DOHH2 (cell line): ENCODE data around the gene LUC7L3.

Source experiments
- H3F3A ChIP-seq: fragments of 200-600 bp; sonication (generic), shearing (Covaris generic); 2 replicates; pipeline ENCODE4 v1.6.0; 2016; ENCODE audit warnings: antibody characterized with exemption, mild to moderate bottlenecking; ENCODE audit not compliant: control insufficient read depth, insufficient read depth
- H3K27ac ChIP-seq: fragments of 200-600 bp; sonication (generic); 2 replicates; pipeline ENCODE4 v1.5.1; 2014; ENCODE audit warnings: low read depth, mild to moderate bottlenecking, low read length, moderate library complexity
- H3K27me3 ChIP-seq: fragments of 200-600 bp; sonication (generic); 2 replicates; pipeline ENCODE4 v1.6.1; 2014; ENCODE audit warnings: mild to moderate bottlenecking, low read length, mixed read lengths; ENCODE audit not compliant: control insufficient read depth
- H3K36me3 ChIP-seq: fragments of 200-600 bp; sonication (generic); 2 replicates; pipeline ENCODE4 v1.6.1; 2014; ENCODE audit warnings: mild to moderate bottlenecking, low read length, moderate library complexity, mixed read lengths; ENCODE audit not compliant: control insufficient read depth
- H3K4me1 ChIP-seq: fragments of 200-600 bp; sonication (generic); 2 replicates; pipeline ENCODE4 v1.6.1; 2014; ENCODE audit warnings: mild to moderate bottlenecking, low read length, mixed read lengths; ENCODE audit not compliant: control insufficient read depth
- H3K4me2 ChIP-seq: fragments of 200-600 bp; sonication (generic); 2 replicates; pipeline ENCODE4 v1.6.0; 2014; ENCODE audit warnings: mild to moderate bottlenecking, low read length, moderate library complexity
- H3K4me3 ChIP-seq: fragments of 200-600 bp; sonication (generic); 2 replicates; pipeline ENCODE4 v1.5.1; 2014; ENCODE audit warnings: mild to moderate bottlenecking, low read length, mixed read lengths
- H3K79me2 ChIP-seq: fragments of 200-600 bp; sonication (generic); 2 replicates; pipeline ENCODE4 v1.6.1; 2014; ENCODE audit warnings: mild to moderate bottlenecking, low read length, mixed read lengths; ENCODE audit not compliant: control insufficient read depth
- H3K9me2 ChIP-seq: fragments of 200-600 bp; sonication (generic); replicated peaks from 2 replicates; pipeline ENCODE4 v1.6.1; 2014; ENCODE audit warnings: mild to moderate bottlenecking, low read length, mixed read lengths; ENCODE audit not compliant: control insufficient read depth
- H3K9me3 ChIP-seq: fragments of 200-600 bp; sonication (generic); 2 replicates; pipeline ENCODE4 v1.6.1; 2014; ENCODE audit warnings: antibody characterized with exemption, low read length, mixed read lengths; ENCODE audit not compliant: control insufficient read depth, insufficient read depth
- H4K20me1 ChIP-seq: fragments of 200-600 bp; sonication (generic); 2 replicates; pipeline ENCODE4 v1.6.0; 2014; ENCODE audit warnings: low read depth, mild to moderate bottlenecking, antibody characterized with exemption, low read length, moderate library complexity; ENCODE audit not compliant: control insufficient read depth, insufficient read depth
- EZH2phosphoT487 ChIP-seq: fragments of 200-600 bp; sonication (generic); IDR thresholded peaks from 2 replicates; pipeline ENCODE4 v1.6.1; 2017; ENCODE audit warnings: borderline replicate concordance, mild to moderate bottlenecking, antibody characterized with exemption, low read length, moderate library complexity, mixed read lengths
- TF ChIP-seq, protein P1 (sequence below): fragments of 200-600 bp; sonication (generic); IDR thresholded peaks from one replicate; pipeline ENCODE4 v1.5.1; 2014; ENCODE audit warnings: antibody characterized with exemption, mild to moderate bottlenecking, low read depth, low read length; ENCODE audit not compliant: poor library complexity, severe bottlenecking

Gene LUC7L3

DNA sequence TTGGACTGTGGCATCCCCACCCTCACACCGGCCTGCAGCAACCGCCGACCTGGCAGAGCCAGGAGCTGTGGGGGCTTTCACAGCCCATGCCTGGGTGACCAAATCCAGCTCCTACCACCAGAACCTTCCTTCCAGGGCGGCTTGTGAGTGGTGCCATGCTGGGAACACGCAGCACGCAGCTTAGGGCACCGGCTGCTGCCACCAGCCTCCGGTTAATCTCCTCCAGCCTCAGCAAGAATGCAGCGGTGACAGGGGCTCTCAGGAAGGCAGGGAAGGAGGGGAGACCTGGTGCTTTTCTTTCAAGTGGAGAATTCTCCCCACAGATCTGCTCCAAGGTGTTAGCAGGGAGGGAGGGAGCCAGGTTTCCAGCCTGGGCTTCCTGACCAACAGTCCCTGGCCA lies 80.2 kb downstream of the LUC7L3 start:
- TF ChIP-seq, protein P1, sequence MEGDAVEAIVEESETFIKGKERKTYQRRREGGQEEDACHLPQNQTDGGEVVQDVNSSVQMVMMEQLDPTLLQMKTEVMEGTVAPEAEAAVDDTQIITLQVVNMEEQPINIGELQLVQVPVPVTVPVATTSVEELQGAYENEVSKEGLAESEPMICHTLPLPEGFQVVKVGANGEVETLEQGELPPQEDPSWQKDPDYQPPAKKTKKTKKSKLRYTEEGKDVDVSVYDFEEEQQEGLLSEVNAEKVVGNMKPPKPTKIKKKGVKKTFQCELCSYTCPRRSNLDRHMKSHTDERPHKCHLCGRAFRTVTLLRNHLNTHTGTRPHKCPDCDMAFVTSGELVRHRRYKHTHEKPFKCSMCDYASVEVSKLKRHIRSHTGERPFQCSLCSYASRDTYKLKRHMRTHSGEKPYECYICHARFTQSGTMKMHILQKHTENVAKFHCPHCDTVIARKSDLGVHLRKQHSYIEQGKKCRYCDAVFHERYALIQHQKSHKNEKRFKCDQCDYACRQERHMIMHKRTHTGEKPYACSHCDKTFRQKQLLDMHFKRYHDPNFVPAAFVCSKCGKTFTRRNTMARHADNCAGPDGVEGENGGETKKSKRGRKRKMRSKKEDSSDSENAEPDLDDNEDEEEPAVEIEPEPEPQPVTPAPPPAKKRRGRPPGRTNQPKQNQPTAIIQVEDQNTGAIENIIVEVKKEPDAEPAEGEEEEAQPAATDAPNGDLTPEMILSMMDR, result no peak
- no peak for TF ChIP-seq EZH2phosphoT487
- no peaks in the 10 kb centered on the region for H3K36me3 ChIP-seq
- no peaks in the 10 kb centered on the region for H3K9me2 ChIP-seq
- H3K4me2 ChIP-seq, result no peak overlapping the region
- no peaks in the 10 kb centered on the region for H3F3A ChIP-seq
- H3K79me2 ChIP-seq, result no peaks in the 10 kb centered on the region
- H3K27ac ChIP-seq, result no peak overlapping the region
- no peaks in the 10 kb centered on the region for H3K27me3 ChIP-seq
- H3K4me3 ChIP-seq, result no peak overlapping the region
- no peaks in the 10 kb centered on the region for H3K9me3 ChIP-seq
- H4K20me1 ChIP-seq, result no peaks in the 10 kb centered on the region
- H3K4me1 ChIP-seq, result no peaks in the 10 kb centered on the region

DNA sequence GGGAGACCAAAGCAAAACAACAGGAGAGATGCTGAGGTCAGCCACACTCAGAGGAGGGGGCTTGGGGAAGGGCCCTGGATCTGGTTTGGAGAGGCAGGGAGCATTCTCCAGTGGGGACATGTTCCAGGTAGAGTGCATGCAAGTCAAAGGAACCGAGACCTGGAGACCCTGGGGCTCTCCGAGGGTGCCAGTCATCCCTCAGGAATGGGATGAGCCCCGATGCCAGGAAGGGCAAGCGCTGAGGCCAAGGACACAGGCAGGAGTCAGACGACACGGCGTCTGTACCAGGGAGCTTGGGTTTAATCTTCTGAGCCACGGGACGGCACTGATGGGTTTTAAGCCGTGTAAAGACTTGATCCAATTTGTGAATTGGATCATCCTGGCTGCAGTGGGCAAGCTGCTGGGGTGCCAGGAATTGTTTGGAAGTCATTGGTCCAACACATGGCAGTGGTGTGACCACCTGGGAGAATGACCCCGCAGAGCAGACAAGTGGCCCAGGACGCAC lies 80.8 kb downstream of the LUC7L3 start:
- H3K4me2 ChIP-seq, result no peak overlapping the region
- H3K4me1 ChIP-seq, result no peaks in the 10 kb centered on the region
- H3F3A ChIP-seq, result no peaks in the 10 kb centered on the region
- TF ChIP-seq EZH2phosphoT487, result no peak
- TF ChIP-seq, protein P1, result no peak
- H3K9me3 ChIP-seq, result no peaks in the 10 kb centered on the region
- no peak overlapping the region for H3K27ac ChIP-seq
- no peaks in the 10 kb centered on the region for H3K9me2 ChIP-seq
- H4K20me1 ChIP-seq, result no peaks in the 10 kb centered on the region
- no peak overlapping the region for H3K4me3 ChIP-seq
- H3K27me3 ChIP-seq, result no peaks in the 10 kb centered on the region
- H3K36me3 ChIP-seq, result no peaks in the 10 kb centered on the region
- no peaks in the 10 kb centered on the region for H3K79me2 ChIP-seq

DNA sequence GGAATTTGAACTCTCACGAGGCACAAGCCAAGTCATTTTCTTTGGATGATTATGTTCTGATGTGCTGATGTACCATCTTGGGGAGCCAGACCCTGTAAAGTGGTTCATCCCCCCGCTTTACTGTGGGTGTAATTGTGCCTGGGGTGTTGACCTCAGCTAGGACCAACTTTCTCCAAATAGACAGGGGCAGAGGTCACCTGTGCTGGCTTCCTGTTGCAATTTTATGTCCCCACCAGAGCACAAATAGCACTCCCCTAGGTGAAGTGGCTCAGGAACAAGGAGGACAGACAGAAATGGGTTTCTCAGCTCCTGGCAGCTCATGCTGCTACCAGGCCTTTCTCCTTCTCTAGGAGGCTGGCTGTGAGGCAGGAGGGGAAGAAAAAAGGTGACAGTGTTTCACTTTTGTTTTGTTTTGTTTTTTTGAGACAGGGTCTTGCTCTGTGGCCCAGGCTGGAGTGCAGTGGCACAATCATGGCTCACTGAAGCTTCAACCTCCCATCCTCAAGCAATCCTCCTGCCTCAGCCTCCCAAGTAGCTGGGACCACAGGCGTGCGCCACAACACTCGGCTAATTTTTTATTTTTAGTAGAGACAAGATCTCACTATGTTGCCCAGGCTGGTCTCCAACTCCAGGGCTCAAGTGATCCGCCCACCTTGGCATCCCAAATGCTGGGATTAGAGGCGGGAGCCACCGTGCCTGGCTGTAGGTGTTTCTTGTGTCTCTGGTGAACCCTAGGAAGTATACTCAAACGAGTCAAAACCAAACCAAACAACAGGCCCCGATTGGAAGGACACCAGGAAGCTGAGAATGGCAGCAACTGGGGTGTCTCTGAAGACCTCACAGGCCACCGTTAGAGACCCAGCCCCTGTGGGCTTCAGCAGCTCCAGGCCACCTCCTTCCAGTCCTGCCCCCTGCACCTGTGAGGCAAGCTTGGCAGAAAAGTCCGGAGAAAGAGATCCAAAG lies 83.5 kb downstream of the LUC7L3 start:
- H3K36me3 ChIP-seq, result no peaks in the 10 kb centered on the region
- no peaks in the 10 kb centered on the region for H3K9me3 ChIP-seq
- H3K27me3 ChIP-seq, result no peaks in the 10 kb centered on the region
- H3F3A ChIP-seq, result no peaks in the 10 kb centered on the region
- no peaks in the 10 kb centered on the region for H3K79me2 ChIP-seq
- no peak overlapping the region for H3K4me2 ChIP-seq
- TF ChIP-seq, protein P1, result no peak
- no peak for TF ChIP-seq EZH2phosphoT487
- H4K20me1 ChIP-seq, result no peaks in the 10 kb centered on the region
- H3K4me3 ChIP-seq, result no peak overlapping the region
- no peaks in the 10 kb centered on the region for H3K4me1 ChIP-seq
- no peaks in the 10 kb centered on the region for H3K9me2 ChIP-seq
- H3K27ac ChIP-seq, result no peak overlapping the region
